SK-N-SH treated with all-trans-retinoic acid at 6 μM for 48 hours (cell line): ENCODE results near the gene RXRA.

Experiments used
- ATAC-seq: fragments of 200-7000 bp; cut with Tn5 transposase; 3 replicates; pipeline ENCODE4 v1.9.1; 2020; ENCODE audit warnings: mild to moderate bottlenecking, moderate library complexity
- ARNTL ChIP-seq: fragments of 450-650 bp; formaldehyde crosslinking; IDR thresholded peaks from 2 replicates; pipeline ENCODE4 v1.5.0; 2020; ENCODE audit warnings: low read depth, mild to moderate bottlenecking, moderate library complexity, borderline replicate concordance
- CREB5 ChIP-seq: fragments of 250-450 bp; sonication (Bioruptor Pico); IDR thresholded peaks from 2 replicates; pipeline ENCODE4 v1.5.1; 2020; ENCODE audit warnings: low read depth, mild to moderate bottlenecking, moderate library complexity
- CSDC2 ChIP-seq: fragments of 250-450 bp; sonication (Bioruptor Pico); IDR thresholded peaks from 2 replicates; pipeline ENCODE4 v1.5.0; 2020; ENCODE audit warnings: mild to moderate bottlenecking, moderate library complexity
- ESRRG ChIP-seq: fragments of 250-450 bp; sonication (Bioruptor Pico); IDR thresholded peaks from 2 replicates; pipeline ENCODE4 v1.6.1; 2021; ENCODE audit warnings: mild to moderate bottlenecking
- ISL1 ChIP-seq: fragments of 250-450 bp; sonication (Bioruptor Pico); IDR thresholded peaks from 2 replicates; pipeline ENCODE4 v2.1.2; 2022; ENCODE audit warnings: mild to moderate bottlenecking, moderate library complexity
- OSR1 ChIP-seq: fragments of 250-450 bp; sonication (Bioruptor Pico); IDR thresholded peaks from 2 replicates; pipeline ENCODE4 v1.8.0; 2022; ENCODE audit warnings: moderate library complexity, mild to moderate bottlenecking, inconsistent platforms
- POU6F1 ChIP-seq: fragments of 250-450 bp; sonication (Bioruptor Pico); IDR thresholded peaks from 2 replicates; pipeline ENCODE4 v1.8.0; 2021; ENCODE audit warnings: low read depth, mild to moderate bottlenecking, moderate library complexity, borderline replicate concordance
- PPARA ChIP-seq: fragments of 250-450 bp; sonication (Bioruptor Pico); IDR thresholded peaks from 2 replicates; pipeline ENCODE4 v1.5.0; 2020; ENCODE audit warnings: mild to moderate bottlenecking, borderline replicate concordance
- SNAI2 ChIP-seq: fragments of 250-450 bp; sonication (Bioruptor Pico); IDR thresholded peaks from 2 replicates; pipeline ENCODE4 v1.5.0; 2020; ENCODE audit warnings: mild to moderate bottlenecking, moderate library complexity
- TCF4 ChIP-seq: fragments of 250-450 bp; sonication (Bioruptor Pico); IDR thresholded peaks from 2 replicates; pipeline ENCODE4 v1.8.0; 2021; ENCODE audit warnings: mild to moderate bottlenecking, moderate library complexity, borderline replicate concordance
- TOX ChIP-seq: fragments of 250-450 bp; sonication (Bioruptor Pico); IDR thresholded peaks from 2 replicates; pipeline ENCODE4 v1.8.0; 2021; ENCODE audit warnings: mild to moderate bottlenecking, moderate library complexity, borderline replicate concordance
- ZC3H10 ChIP-seq: fragments of 250-450 bp; sonication (Bioruptor Pico); IDR thresholded peaks from 2 replicates; pipeline ENCODE4 v1.5.1; 2021; ENCODE audit warnings: mild to moderate bottlenecking, moderate library complexity
- ZFP3 ChIP-seq: fragments of 250-450 bp; sonication (Bioruptor Pico); IDR thresholded peaks from 2 replicates; pipeline ENCODE4 v1.5.0; 2020; ENCODE audit warnings: mild to moderate bottlenecking, moderate library complexity
- ZFP30 ChIP-seq: fragments of 450-650 bp; formaldehyde crosslinking; IDR thresholded peaks from 2 replicates; pipeline ENCODE4 v1.5.0; 2022; ENCODE audit warnings: mild to moderate bottlenecking, moderate library complexity
- ZNF565 ChIP-seq: fragments of 450-650 bp; formaldehyde crosslinking; conservative IDR thresholded peaks from 2 replicates; pipeline ENCODE4 v1.5.0; 2020; ENCODE audit warnings: low read depth, mild to moderate bottlenecking, moderate library complexity
- ZNF70 ChIP-seq: fragments of 450-650 bp; formaldehyde crosslinking; IDR thresholded peaks from 2 replicates; pipeline ENCODE4 v1.5.0; 2020; ENCODE audit warnings: mild to moderate bottlenecking, moderate library complexity
- ZNF8 ChIP-seq: fragments of 450-650 bp; formaldehyde crosslinking; IDR thresholded peaks from 2 replicates; pipeline ENCODE4 v1.5.0; 2020; ENCODE audit warnings: mild to moderate bottlenecking, moderate library complexity
- TF ChIP-seq, protein P1 (sequence below): fragments of 250-450 bp; sonication (Bioruptor Pico); IDR thresholded peaks from 2 replicates; pipeline ENCODE4 v1.5.0; 2020; ENCODE audit warnings: mild to moderate bottlenecking, moderate library complexity
- TF ChIP-seq, protein P2 (sequence below): fragments of 250-450 bp; sonication (Bioruptor Pico); IDR thresholded peaks from 2 replicates; pipeline ENCODE4 v1.5.1; 2021; ENCODE audit warnings: mild to moderate bottlenecking, moderate library complexity

The RXRA gene

DNA sequence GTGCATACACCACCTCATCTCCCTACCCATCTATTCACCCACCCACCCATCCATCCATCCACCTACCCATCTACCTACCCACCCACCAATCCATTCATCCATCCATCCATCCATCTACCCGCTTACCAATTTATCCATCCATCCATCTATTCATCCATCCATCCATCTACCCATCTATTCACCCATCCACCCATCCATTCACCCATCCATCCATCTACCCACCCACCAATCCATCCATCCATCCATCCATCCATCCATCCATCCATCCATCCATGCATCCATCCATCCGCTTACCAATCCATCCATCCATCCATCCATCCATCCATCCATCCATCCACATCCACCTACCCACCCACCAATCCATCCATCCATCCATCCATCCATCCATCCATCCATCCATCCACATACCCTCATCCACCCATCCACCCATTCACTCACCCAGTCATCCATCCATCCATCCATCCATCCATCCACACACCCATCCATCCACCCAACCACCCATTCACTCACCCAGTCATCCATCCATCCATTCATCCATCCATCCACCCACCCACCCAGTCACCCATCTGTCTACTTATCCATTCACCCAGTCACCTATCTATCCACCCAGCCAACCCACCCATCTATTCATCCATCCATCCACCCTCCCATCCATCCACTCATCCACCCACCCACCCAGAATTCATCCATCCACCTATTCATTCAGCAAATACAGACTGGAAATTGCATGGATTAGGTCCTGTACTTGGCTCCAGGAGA is 125.6 kb downstream of the RXRA start (continued):
- TF ChIP-seq, protein P1, sequence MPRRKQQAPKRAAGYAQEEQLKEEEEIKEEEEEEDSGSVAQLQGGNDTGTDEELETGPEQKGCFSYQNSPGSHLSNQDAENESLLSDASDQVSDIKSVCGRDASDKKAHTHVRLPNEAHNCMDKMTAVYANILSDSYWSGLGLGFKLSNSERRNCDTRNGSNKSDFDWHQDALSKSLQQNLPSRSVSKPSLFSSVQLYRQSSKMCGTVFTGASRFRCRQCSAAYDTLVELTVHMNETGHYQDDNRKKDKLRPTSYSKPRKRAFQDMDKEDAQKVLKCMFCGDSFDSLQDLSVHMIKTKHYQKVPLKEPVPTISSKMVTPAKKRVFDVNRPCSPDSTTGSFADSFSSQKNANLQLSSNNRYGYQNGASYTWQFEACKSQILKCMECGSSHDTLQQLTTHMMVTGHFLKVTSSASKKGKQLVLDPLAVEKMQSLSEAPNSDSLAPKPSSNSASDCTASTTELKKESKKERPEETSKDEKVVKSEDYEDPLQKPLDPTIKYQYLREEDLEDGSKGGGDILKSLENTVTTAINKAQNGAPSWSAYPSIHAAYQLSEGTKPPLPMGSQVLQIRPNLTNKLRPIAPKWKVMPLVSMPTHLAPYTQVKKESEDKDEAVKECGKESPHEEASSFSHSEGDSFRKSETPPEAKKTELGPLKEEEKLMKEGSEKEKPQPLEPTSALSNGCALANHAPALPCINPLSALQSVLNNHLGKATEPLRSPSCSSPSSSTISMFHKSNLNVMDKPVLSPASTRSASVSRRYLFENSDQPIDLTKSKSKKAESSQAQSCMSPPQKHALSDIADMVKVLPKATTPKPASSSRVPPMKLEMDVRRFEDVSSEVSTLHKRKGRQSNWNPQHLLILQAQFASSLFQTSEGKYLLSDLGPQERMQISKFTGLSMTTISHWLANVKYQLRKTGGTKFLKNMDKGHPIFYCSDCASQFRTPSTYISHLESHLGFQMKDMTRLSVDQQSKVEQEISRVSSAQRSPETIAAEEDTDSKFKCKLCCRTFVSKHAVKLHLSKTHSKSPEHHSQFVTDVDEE (CRISPR knock-in tag) = no peak

DNA sequence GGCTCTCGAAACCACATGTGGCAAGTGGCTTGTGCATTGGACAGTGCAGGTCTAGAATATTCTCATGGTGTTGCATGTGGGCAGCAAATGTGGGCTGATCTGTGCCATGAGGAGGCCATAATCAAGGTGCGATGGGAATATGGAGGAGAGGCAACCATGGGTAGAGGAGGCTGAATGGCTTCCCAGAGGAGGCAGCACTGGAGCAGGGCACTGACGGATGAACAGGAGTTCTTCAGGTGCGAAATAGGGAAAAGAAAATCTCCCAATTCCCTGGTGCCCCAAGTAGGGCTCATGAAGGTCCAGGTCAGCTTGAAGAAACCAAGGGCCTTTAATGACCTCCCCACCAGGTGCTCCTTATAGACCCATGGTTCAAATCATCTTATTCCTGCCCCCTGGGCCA is 126.5 kb downstream of the RXRA start:
- TF ChIP-seq ZNF565 (no peak), ZFP3 (CRISPR knock-in tag) (peak; percentile 91), ZC3H10 (CRISPR knock-in tag) (no peak), OSR1 (no peak), CREB5 (CRISPR knock-in tag) (no peak), ESRRG (no peak)
- no peak for ATAC-seq

- TF ChIP-seq ZFP3 (CRISPR knock-in tag) (no peak), SNAI2 (no peak), ZNF70 (CRISPR knock-in tag) (no peak), CSDC2 (no peak)
- TF ChIP-seq, protein P2, sequence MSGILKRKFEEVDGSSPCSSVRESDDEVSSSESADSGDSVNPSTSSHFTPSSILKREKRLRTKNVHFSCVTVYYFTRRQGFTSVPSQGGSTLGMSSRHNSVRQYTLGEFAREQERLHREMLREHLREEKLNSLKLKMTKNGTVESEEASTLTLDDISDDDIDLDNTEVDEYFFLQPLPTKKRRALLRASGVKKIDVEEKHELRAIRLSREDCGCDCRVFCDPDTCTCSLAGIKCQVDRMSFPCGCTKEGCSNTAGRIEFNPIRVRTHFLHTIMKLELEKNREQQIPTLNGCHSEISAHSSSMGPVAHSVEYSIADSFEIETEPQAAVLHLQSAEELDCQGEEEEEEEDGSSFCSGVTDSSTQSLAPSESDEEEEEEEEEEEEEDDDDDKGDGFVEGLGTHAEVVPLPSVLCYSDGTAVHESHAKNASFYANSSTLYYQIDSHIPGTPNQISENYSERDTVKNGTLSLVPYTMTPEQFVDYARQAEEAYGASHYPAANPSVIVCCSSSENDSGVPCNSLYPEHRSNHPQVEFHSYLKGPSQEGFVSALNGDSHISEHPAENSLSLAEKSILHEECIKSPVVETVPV = no peak
- TF ChIP-seq, protein P1 (CRISPR knock-in tag) = no peak
- no peak for ATAC-seq
These were observed 127.7 kb downstream of the RXRA start for GRCh38 chr9:134453776-134454475.

DNA sequence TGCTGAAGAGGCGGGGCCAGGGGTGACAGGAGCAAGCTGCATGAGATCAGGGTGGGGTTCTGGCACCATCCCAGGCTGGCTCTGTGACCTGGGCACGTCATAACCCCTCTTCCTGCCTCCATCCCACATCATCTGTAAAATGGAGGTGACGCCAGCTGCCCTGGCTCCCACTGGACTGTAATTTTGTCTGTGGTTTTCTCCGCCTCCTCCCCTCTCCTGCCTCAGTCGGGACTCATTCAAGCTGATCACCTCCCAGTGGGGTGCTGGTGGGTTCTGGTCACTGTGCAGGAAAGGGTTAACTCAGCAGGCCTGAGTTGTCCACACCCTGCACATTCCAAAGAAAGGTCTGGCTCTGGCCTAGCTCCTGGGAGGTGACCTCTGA is 128.2 kb downstream of the RXRA start:
- no peak for TF ChIP-seq CSDC2
- no peak for ATAC-seq

DNA sequence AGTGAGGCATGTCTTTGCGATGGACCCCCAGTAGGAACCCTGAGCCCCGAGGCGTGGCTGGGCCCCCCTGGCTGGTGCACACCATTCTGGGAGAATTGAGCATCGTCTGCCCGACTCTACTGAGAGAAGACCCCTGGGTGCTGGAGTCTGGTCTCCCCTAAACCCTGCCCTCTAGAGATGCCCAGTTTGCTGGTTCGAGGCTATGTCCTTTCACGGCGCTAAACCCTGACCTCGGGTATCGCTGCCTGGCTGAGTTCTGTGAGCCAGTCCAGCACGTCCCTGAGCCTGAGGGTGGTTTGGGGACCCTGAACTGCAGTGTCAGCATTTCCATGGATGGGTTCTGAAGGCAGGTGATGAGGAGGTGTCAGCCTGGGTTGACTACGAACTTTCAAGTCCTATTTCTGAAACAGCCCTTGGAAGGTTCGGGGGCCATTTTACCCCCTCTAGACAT is 128.8 kb downstream of the RXRA start:
- no peak for ATAC-seq
- no peak for TF ChIP-seq SNAI2
- TF ChIP-seq ZFP30 (CRISPR knock-in tag) = no peak
- no peak for TF ChIP-seq ZNF565
- no peak for TF ChIP-seq POU6F1 (CRISPR knock-in tag)
- no peak for TF ChIP-seq OSR1
- TF ChIP-seq ISL1 (CRISPR knock-in tag) = no peak
- no peak for TF ChIP-seq TOX (CRISPR knock-in tag)
- TF ChIP-seq TCF4 (CRISPR knock-in tag) = no peak
- no peak for TF ChIP-seq ZNF8
- no peak for TF ChIP-seq ZC3H10 (CRISPR knock-in tag)
- TF ChIP-seq, protein P1 (CRISPR knock-in tag) = no peak
- no peak for TF ChIP-seq ARNTL (CRISPR knock-in tag)
- TF ChIP-seq PPARA (CRISPR knock-in tag) = no peak
- TF ChIP-seq ESRRG = no peak
